Glutamatergic neuron (in vitro differentiated cells): Measurements from ENCODE around the gene DCST1. TPM values are rescaled to one million over a fixed set of nuclear protein-coding genes. Genes with fewer than 3 reads are reported as not detected.

Experiments
- DNase-seq: peaks from one replicate; pipeline ENCODE4 v3.0.0; 2022
- H3K27ac Mint-ChIP-seq: one replicate; pipeline ENCODE4 v1.8.0; 2020; ENCODE audit warnings: mild to moderate bottlenecking, mixed read lengths, inconsistent platforms; ENCODE audit not compliant: unreplicated experiment
- H3K27me3 Mint-ChIP-seq: one replicate; pipeline ENCODE4 v1.8.0; 2020; ENCODE audit warnings: mild to moderate bottlenecking, moderate library complexity, mixed read lengths, inconsistent platforms; ENCODE audit not compliant: unreplicated experiment
- H3K36me3 Mint-ChIP-seq: one replicate; pipeline ENCODE4 v1.8.0; 2020; ENCODE audit warnings: mild to moderate bottlenecking, mixed read lengths, inconsistent platforms; ENCODE audit not compliant: unreplicated experiment
- H3K4me1 Mint-ChIP-seq: one replicate; pipeline ENCODE4 v1.8.0; 2020; ENCODE audit warnings: mild to moderate bottlenecking, low read depth, mixed read lengths, inconsistent platforms; ENCODE audit not compliant: unreplicated experiment
- H3K4me3 Mint-ChIP-seq: one replicate; pipeline ENCODE4 v1.8.0; 2020; ENCODE audit warnings: mild to moderate bottlenecking, mixed read lengths, inconsistent platforms; ENCODE audit not compliant: unreplicated experiment
- H3K9me3 Mint-ChIP-seq: one replicate; pipeline ENCODE4 v1.8.0; 2020; ENCODE audit warnings: mild to moderate bottlenecking, moderate library complexity, mixed read lengths, inconsistent platforms; ENCODE audit not compliant: unreplicated experiment
- CTCF ChIP-seq: fragments of 200-600 bp; sonication (generic); IDR thresholded peaks from one replicate; pipeline ENCODE4 v1.5.0; 2021; ENCODE audit not compliant: partially characterized antibody, unreplicated experiment
- total RNA-seq: library from RNA; stranded (reverse); fragmentation: NEBNext Ultra II Directional; extraction: Animal tissue kit (Norgen Biotek cat#: 25700); gene quantifications from one replicate; pipeline ENCODE4 v1.2.1, GENCODE V29; 2021; ENCODE audit not compliant: unreplicated experiment

DCST1 gene
- total RNA-seq, 1 donor from 2014 or later: not detected

GRCh38 chr1:155043793-155044192, 10.2 kb downstream of the DCST1 start:
- Mint-ChIP-seq H3K36me3 (no peaks in the 10 kb centered on the region), H3K27ac (no peak overlapping the region), H3K9me3 (peaks cover 6% of the 10 kb centered on the region), H3K4me1 (peaks cover 4% of the 10 kb centered on the region), H3K4me3 (peak overlapping the region; percentile 64), H3K27me3 (peaks cover 8% of the 10 kb centered on the region)
- TF ChIP-seq CTCF: no peak
- no peak for DNase-seq

- peaks cover 5% of the 10 kb centered on the region for H3K4me1 Mint-ChIP-seq
- peaks cover 6% of the 10 kb centered on the region for H3K9me3 Mint-ChIP-seq
- DNase-seq: no peak
- peak overlapping the region; percentile 52 for H3K4me3 Mint-ChIP-seq
- no peak for TF ChIP-seq CTCF
- no peaks in the 10 kb centered on the region for H3K36me3 Mint-ChIP-seq
- H3K27ac Mint-ChIP-seq: peak overlapping the region; percentile 90
- peaks cover 9% of the 10 kb centered on the region for H3K27me3 Mint-ChIP-seq
Measured at GRCh38 chr1:155044365-155044764, 10.7 kb downstream of the DCST1 start.

GRCh38 chr1:155044812-155045657, 11.4 kb downstream of the DCST1 start:
- Mint-ChIP-seq H3K4me1 (peaks cover 12% of the 10 kb centered on the region), H3K36me3 (no peaks in the 10 kb centered on the region), H3K9me3 (peaks cover 6% of the 10 kb centered on the region), H3K4me3 (peak overlapping the region; percentile 52), H3K27me3 (peaks cover 11% of the 10 kb centered on the region), H3K27ac (peak overlapping the region; percentile 90)
- peak; percentile 46 for TF ChIP-seq CTCF
- peak; percentile 79 for DNase-seq

GRCh38 chr1:155048449-155049334, 15.1 kb downstream of the DCST1 start:
- no peak overlapping the region for H3K4me3 Mint-ChIP-seq
- DNase-seq: no peak
- H3K36me3 Mint-ChIP-seq: no peaks in the 10 kb centered on the region
- H3K4me1 Mint-ChIP-seq: peaks cover 17% of the 10 kb centered on the region
- no peak for TF ChIP-seq CTCF
- H3K9me3 Mint-ChIP-seq: peaks cover 6% of the 10 kb centered on the region
- H3K27me3 Mint-ChIP-seq: peaks cover 11% of the 10 kb centered on the region
- H3K27ac Mint-ChIP-seq: no peak overlapping the region
